ENCODE results near the gene HEXD. TPM values are rescaled to one million over a fixed set of nuclear protein-coding genes. Genes with fewer than 3 reads are reported as not detected.
"Not testable (repeated sequence)": the region's sequence is repeated elsewhere in the genome, so short reads cannot be mapped to it uniquely, and the experiment has no call there.

The HEXD gene
- total RNA-seq, 1 donor from 2014 or later, result 21.7 TPM

- no peak for DNase-seq (ENCODE audit: low read depth)
Observed at GRCh38 chr17:82396601-82397435, 21.3 kb upstream of the HEXD start.

- DNase-seq (ENCODE audit: low read depth), result no peak
Observed at GRCh38 chr17:82397449-82398335, 20.5 kb upstream of the HEXD start.

GRCh38 chr17:82399041-82399441, 19.1 kb upstream of the HEXD start:
- no peak for DNase-seq (ENCODE audit: low read depth)

GRCh38 chr17:82399601-82400101, 18.5 kb upstream of the HEXD start:
- DNase-seq (ENCODE audit: low read depth), result no peak

GRCh38 chr17:82400206-82400605, 17.9 kb upstream of the HEXD start:
- no peak for DNase-seq (ENCODE audit: low read depth)

GRCh38 chr17:82400830-82401229, 17.3 kb upstream of the HEXD start:
- DNase-seq (ENCODE audit: low read depth), result no peak

- DNase-seq (ENCODE audit: low read depth), result peak; percentile 73
Observed at GRCh38 chr17:82402865-82403264, 15.3 kb upstream of the HEXD start.

GRCh38 chr17:82403662-82404660, 14.2 kb upstream of the HEXD start:
- DNase-seq (ENCODE audit: low read depth), result no peak

GRCh38 chr17:82405051-82405450, 13.1 kb upstream of the HEXD start:
- DNase-seq (ENCODE audit: low read depth), result no peak

- DNase-seq (ENCODE audit: low read depth), result no peak
Observed at GRCh38 chr17:82406131-82406671, 11.9 kb upstream of the HEXD start.

GRCh38 chr17:82407255-82407654, 10.9 kb upstream of the HEXD start:
- no peak for DNase-seq (ENCODE audit: low read depth)

GRCh38 chr17:82408288-82408937, 9.7 kb upstream of the HEXD start:
- DNase-seq (ENCODE audit: low read depth), result no peak

- no peak for DNase-seq (ENCODE audit: low read depth)
Observed at GRCh38 chr17:82408938-82409318, 9.2 kb upstream of the HEXD start.

GRCh38 chr17:82410014-82410716, 8.0 kb upstream of the HEXD start:
- no peak for DNase-seq (ENCODE audit: low read depth)

GRCh38 chr17:82411396-82412053, 6.6 kb upstream of the HEXD start:
- no peak for DNase-seq (ENCODE audit: low read depth)

- DNase-seq (ENCODE audit: low read depth), result not testable (repeated sequence)
Observed at GRCh38 chr17:82412081-82412480, 6.1 kb upstream of the HEXD start.

- DNase-seq (ENCODE audit: low read depth), result no peak
Observed at GRCh38 chr17:82412535-82413520, 5.3 kb upstream of the HEXD start.
